Stimulated activated CD4-positive, alpha-beta T cell treated with anti-CD3 and anti-CD28 coated beads, Interleukin-2, amount 100 ng/mL, for 48 hours (primary cell): ENCODE data around the gene LYL1.

Experiments used
- DNase-seq, 2 donors: peaks; one replicate each; pipeline ENCODE4 v3.0.0-alpha.2; 2020

Gene LYL1

GRCh38 chr19:13091400-13092157 lies 11.1 kb downstream of the LYL1 start:
- DNase-seq = no peak

GRCh38 chr19:13090511-13091231 lies 12.0 kb downstream of the LYL1 start:
- no peak for DNase-seq

- DNase-seq = no peak
These were observed 12.7 kb downstream of the LYL1 start for GRCh38 chr19:13089857-13090507.

- no peak for DNase-seq
These were observed 13.4 kb downstream of the LYL1 start for GRCh38 chr19:13089139-13089856.

- no peak for DNase-seq
These were observed 14.7 kb downstream of the LYL1 start for GRCh38 chr19:13087795-13088537.

- DNase-seq = no peak
These were observed 15.4 kb downstream of the LYL1 start for GRCh38 chr19:13087295-13087694.

- no peak for DNase-seq
These were observed 16.3 kb downstream of the LYL1 start for GRCh38 chr19:13086341-13086740.

GRCh38 chr19:13085666-13086065 lies 17.0 kb downstream of the LYL1 start:
- no peak for DNase-seq

GRCh38 chr19:13083627-13084026 lies 19.0 kb downstream of the LYL1 start:
- DNase-seq = no peak

GRCh38 chr19:13083008-13083404 lies 19.7 kb downstream of the LYL1 start:
- no peak for DNase-seq

GRCh38 chr19:13082192-13083007 lies 20.3 kb downstream of the LYL1 start:
- no peak for DNase-seq

GRCh38 chr19:13079542-13079986 lies 23.1 kb downstream of the LYL1 start:
- no peak for DNase-seq

GRCh38 chr19:13078897-13079541 lies 23.6 kb downstream of the LYL1 start:
- DNase-seq = no peak

- no peak for DNase-seq
These were observed 24.3 kb downstream of the LYL1 start for GRCh38 chr19:13078381-13078780.

GRCh38 chr19:13077240-13077639 lies 25.4 kb downstream of the LYL1 start:
- DNase-seq = no peak

- no peak for DNase-seq
These were observed 25.9 kb downstream of the LYL1 start for GRCh38 chr19:13076787-13077186.

- DNase-seq = no peak
These were observed 26.3 kb downstream of the LYL1 start for GRCh38 chr19:13076320-13076719.

GRCh38 chr19:13074378-13074777 lies 28.3 kb downstream of the LYL1 start:
- no peak for DNase-seq

GRCh38 chr19:13073263-13073662 lies 29.4 kb downstream of the LYL1 start:
- no peak for DNase-seq

- DNase-seq = no peak
These were observed 30.3 kb downstream of the LYL1 start for GRCh38 chr19:13072188-13072908.
